GM19238 (cell line): ENCODE results near the gene WDR55.
"Not testable (repeated sequence)": the region's sequence is repeated elsewhere in the genome, so short reads cannot be mapped to it uniquely, and the experiment has no call there.

Source experiments
- DNase-seq: peaks from one replicate; pipeline ENCODE4 v3.0.0; 2011; ENCODE audit warnings: low spot score; ENCODE audit not compliant: insufficient read length

Gene WDR55

DNA sequence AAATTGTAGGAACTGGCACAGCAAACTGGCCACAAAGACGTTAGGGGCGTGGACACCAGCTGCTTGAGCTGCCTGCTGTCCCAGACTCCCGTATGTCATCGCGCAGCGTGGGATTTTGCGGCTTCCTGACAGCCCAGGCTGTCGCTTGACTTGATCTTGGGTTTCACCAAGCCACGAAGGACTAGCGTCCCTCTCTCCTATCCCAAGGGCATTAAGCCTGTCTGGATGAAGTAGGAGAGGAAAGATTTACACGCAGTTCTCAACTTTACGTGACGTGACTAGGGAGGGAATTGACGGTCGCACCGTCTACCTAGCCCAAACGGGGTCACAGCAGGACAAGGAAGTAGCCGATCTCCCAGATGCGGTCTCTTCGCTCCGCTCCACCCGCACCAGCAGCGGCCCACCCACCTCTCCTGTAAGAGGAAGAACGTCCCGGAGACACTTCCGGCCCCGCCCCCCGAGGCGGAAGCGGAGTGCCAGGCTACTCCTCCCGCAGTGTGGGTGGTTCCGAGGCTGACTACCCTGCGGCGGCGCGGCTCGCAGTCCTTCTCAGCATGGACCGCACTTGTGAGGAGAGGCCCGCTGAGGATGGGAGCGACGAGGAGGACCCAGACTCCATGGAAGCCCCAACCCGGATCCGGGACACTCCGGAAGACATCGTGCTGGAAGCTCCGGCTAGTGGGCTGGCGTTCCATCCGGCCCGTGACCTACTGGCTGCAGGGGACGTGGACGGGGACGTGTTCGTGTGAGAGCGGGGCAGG is at the start of gene WDR55:
Gene WDR55, plus strand, starts transcription at position 546 of the 761 bp plus-strand sequence. Its CDS starts 9 bp downstream, at position 555.
- peak; percentile 90 for DNase-seq

- DNase-seq, result no peak
These were observed 42.4 kb upstream of the WDR55 start for GRCh38 chr5:140622301-140622700.

DNA sequence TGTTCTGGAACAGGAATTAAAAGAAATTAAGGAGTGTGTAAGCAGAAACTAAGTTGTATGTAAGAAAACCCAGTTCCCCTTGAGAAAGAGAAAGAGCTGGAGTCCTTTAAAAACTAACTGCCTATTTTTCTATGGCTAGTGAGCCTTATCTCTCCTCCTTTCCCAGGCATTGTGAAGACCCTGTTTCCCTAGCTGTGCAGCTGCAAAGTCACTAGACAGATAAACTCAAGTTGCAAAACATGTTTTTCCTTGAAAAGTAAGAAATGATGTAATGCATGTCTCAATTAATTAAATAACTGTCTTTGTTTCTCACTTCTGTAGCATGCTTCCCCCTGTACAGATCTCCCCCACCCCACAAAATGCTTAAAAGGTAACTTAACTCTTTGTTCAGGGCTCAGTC is 41.6 kb upstream of the WDR55 start:
- DNase-seq, result not testable (repeated sequence)

- not testable (repeated sequence) for DNase-seq
These were observed 39.8 kb upstream of the WDR55 start for GRCh38 chr5:140624886-140625285.

- DNase-seq, result no peak
These were observed 36.7 kb upstream of the WDR55 start for GRCh38 chr5:140627972-140628371.

DNA sequence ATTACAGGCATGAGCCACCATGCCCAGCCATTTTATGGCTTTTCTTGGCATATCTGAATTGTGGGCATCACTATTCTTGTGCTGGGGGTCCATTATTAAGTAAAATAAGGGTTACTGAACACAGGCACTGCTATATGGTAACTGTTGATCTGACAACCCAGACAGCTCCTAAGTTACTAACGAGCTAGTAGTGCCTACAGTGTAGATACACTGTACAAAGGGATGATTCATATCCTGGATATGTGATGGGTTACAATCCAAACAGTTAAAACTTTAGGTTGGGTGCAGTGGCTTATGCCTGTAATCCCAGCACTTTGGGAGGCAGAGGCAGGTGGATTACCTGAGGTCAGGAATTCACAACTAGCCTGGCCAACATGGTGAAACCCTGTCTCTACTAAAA is 36.0 kb upstream of the WDR55 start:
- no peak for DNase-seq

GRCh38 chr5:140630292-140631035 is 34.2 kb upstream of the WDR55 start:
- no peak for DNase-seq

- no peak for DNase-seq
These were observed 33.7 kb upstream of the WDR55 start for GRCh38 chr5:140631036-140631417.

DNA sequence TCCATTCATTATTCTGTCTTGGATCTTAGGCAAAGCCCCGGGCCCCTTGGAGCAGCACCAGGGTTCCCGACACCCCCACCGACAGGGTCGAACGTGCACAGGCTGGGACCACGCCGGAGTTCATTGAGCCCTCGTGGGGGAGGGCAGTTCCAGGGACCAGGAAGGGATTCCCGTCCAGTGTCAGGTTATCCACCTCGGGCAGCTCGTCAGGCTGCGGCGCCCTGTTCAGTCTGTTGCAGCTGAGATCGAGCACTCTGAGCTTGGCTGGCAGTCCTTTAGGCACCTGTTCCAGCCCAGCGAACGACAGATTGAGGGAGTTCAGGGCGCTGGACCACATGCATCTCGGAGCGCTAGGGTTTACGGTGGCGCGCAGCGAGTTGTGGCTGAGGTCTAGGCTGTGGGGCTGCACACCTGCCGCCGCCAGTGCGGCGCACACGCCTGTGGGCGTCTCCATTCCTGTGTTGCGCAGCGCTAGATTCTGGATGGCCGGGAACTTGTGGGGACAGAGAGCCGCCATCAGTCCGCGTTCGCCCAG is 32.8 kb upstream of the WDR55 start:
- no peak for DNase-seq

- DNase-seq, result peak; percentile 18
These were observed 32.2 kb upstream of the WDR55 start for GRCh38 chr5:140632366-140633020.

- DNase-seq, result no peak
These were observed 31.7 kb upstream of the WDR55 start, which contains the start of gene CD14 for GRCh38 chr5:140633021-140633471. TSS of gene CD14 (minus strand) at chr5:140633175. CDS start at chr5:140633071, 104 bp downstream.

DNA sequence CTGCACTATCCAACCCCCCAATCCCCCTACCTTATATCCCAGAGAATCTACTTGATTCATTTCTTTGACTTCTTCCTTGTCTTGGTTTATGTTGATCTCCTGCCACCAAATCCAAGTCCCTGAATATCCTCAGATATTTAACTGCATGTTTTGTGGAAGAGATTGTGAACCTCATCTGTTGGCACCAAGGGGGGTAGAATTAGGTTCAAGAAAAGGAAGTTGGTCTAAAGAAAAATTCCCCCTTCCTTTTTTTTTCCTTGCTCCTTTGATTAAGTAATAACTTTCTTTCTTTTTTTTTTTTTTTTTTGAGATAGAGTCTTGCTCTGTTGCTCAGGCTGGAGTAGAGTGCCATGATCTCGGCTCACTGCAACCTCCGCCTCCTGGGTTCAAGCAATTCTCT is 31.2 kb upstream of the WDR55 start:
- DNase-seq, result no peak

DNA sequence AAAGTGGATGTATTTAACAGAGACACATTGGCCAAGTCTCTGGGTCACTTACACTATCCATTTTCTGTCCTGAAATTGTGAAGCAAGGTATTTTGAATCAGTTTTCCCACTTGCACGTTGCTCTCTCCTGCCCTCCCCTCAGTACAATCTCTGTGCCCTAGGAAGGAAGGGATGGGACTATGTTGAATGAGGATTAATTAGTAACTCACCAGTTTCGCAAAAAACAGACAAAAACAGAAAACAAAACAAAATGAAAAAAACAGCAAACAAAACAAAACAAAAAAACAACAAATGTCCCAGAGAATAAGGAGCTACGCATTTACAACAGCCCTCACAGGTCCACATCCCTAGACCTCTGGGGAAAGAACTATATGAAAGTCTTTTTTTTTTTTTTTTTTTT is 30.6 kb upstream of the WDR55 start:
- no peak for DNase-seq

DNA sequence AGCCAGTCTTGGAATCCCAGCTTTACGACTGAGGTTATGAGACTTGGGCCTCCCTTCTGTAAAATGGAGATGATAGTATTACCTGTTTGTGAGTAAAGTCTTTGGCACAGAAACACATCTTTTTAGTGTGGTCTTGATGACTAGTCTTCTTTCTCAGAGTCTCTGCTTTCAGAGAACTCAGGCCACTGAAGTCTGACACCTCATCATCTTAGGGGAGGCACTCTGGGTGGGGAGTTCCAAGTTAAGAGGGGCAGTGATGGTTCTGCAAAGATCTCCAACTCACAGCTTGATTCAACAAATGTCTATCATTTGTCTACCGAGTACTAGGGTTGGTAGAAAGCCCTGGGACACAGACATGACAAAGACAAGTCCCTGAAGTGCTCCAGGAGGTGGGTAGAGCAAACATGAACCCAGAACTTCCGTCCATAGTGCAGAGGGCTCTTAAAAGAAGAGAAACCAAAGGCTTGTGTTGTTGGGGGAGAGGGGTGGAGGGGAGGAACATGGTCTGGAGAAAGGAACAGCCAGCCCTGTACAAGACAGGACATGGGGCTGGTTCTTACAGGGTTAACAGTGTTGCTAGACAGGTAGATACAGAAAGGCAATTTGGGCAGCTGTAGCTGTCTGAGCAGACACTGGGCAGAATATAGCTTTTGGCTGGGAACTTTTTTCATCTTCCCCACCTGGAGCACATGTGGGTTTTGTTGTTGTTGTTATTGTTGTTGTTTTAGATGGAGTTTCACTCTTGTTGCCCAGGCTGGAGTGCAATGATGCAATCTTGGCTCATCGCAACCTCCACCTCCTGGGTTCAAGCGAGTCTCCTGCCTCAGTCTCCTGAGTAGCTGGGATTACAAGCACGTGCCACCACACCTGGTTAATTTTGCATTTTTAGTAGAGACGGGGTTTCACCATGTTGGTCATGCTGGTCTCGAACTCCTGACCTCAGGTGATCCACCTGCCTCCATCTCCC is 29.1 kb upstream of the WDR55 start:
- DNase-seq, result no peak

GRCh38 chr5:140637371-140638100 is 27.2 kb upstream of the WDR55 start:
- DNase-seq, result no peak

DNA sequence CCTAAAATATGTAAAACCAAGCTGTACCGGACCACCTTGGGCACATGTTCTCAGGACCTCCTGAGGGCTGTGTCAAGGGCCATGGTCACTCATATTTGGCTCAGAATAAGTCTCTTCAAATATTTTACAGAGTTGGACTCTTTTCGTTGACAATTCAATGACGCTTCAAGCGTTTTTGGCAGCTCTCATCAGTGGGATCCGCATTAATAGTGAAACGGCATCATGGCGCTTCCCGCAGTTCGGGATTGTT is 25.9 kb upstream of the WDR55 start:
- DNase-seq, result not testable (repeated sequence)

DNA sequence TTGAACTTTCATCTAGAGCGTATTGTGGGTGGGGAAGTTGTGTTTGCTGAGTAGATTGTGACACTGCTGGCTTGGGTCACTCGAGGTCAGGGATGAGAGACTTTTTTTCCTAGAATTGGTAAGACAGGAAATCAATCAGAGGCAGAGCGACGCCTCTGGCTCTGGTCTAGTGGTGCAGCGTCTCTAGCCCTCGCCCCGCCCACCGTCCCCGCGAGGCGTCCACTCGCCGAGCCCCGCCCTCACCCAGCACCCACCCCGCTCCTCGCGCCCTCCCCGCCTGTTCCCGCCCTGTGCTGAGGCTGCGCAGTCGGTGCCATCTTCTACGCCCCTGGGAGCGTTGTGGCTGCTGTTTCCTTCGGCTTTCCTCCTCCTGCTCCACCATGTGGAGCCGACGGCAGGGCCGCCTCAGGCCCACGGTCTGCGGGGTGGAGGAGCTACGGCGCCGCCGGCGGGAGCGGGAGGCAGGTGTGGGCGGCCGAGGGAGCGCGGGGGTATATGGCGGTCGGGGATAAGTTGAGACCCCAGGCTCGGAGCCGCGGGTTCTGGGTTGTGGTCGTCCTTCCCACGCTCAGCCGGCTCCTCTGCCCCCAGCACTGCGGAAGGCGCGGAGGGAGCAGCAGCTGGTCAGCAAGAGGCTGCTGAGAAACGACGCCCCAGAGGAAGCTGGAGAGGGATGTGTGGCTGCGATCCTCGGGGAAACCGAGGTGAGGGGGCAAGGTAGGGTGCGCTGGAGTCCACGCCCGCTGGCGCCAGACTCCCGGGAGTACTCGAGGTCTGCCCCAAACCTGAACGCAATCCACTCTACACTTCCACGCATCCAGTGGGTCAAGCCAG is 25.3 kb upstream of the WDR55 start, which contains the start of gene TMCO6:
Gene TMCO6, plus strand, starts transcription at position 304 of the 834 bp plus-strand sequence. Its CDS starts 77 bp downstream, at position 381.
- DNase-seq, result peak; percentile 96

- no peak for DNase-seq
These were observed 23.0 kb upstream of the WDR55 start for GRCh38 chr5:140641716-140642115.

- no peak for DNase-seq
These were observed 22.0 kb upstream of the WDR55 start for GRCh38 chr5:140642718-140643117.
